Endodermal cell (in vitro differentiated cells): Measurements from ENCODE around the gene RAD51. TPM values are rescaled to one million over a fixed set of nuclear protein-coding genes. Genes with fewer than 3 reads are reported as not detected.
A peak's percentile ranks its signal among the peaks of the same experiment; 100 is the strongest.

ENCODE experiments used
- DNase-seq: peaks from one replicate; pipeline ENCODE4 v3.0.0-alpha.2; 2017
- H3K27ac ChIP-seq: 2 replicates; pipeline ENCODE4 v1.5.1; 2013; ENCODE audit warnings: mild to moderate bottlenecking, low read depth, low read length, moderate library complexity
- H3K27me3 ChIP-seq: 2 replicates; pipeline ENCODE4 v1.6.1; 2013; ENCODE audit warnings: mild to moderate bottlenecking, low read length, moderate library complexity; ENCODE audit not compliant: insufficient read depth, control insufficient read depth, poor library complexity, severe bottlenecking
- H3K36me3 ChIP-seq: 2 replicates; pipeline ENCODE4 v1.7.0; 2013; ENCODE audit warnings: mild to moderate bottlenecking, low read length, moderate library complexity; ENCODE audit not compliant: control insufficient read depth, insufficient read depth
- H3K4me1 ChIP-seq: one replicate; pipeline ENCODE4 v1.7.0; 2013; ENCODE audit warnings: low read length; ENCODE audit not compliant: control insufficient read depth, insufficient read depth
- H3K4me3 ChIP-seq: 2 replicates; pipeline ENCODE4 v1.5.1; 2013; ENCODE audit warnings: mild to moderate bottlenecking, low read length, moderate library complexity
- H3K9ac ChIP-seq: 2 replicates; pipeline ENCODE4 v1.6.1; 2013; ENCODE audit warnings: mild to moderate bottlenecking, low read length, moderate library complexity; ENCODE audit not compliant: poor library complexity, severe bottlenecking; ENCODE audit errors: extremely low read depth
- H3K9me3 ChIP-seq: 2 replicates; pipeline ENCODE4 v1.6.1; 2013; ENCODE audit warnings: mild to moderate bottlenecking, low read length, moderate library complexity; ENCODE audit not compliant: control insufficient read depth
- H3K27ac Mint-ChIP-seq: 2 replicates; pipeline ENCODE4 v1.8.0; 2020; ENCODE audit warnings: mixed read lengths
- H3K27me3 Mint-ChIP-seq: 2 replicates; pipeline ENCODE4 v1.8.0; 2021; ENCODE audit warnings: mild to moderate bottlenecking, mixed read lengths; ENCODE audit not compliant: insufficient read depth
- H3K36me3 Mint-ChIP-seq: 2 replicates; pipeline ENCODE4 v1.8.0; 2020; ENCODE audit warnings: low read depth, mixed read lengths
- H3K4me1 Mint-ChIP-seq: 2 replicates; pipeline ENCODE4 v1.8.0; 2020; ENCODE audit warnings: mixed read lengths
- H3K4me3 Mint-ChIP-seq: 2 replicates; pipeline ENCODE4 v1.8.0; 2020; ENCODE audit warnings: mild to moderate bottlenecking, moderate library complexity, mixed read lengths
- H3K9me3 Mint-ChIP-seq: 2 replicates; pipeline ENCODE4 v1.8.0; 2020; ENCODE audit warnings: mild to moderate bottlenecking, mixed read lengths
- CTCF ChIP-seq: fragments of 200-600 bp; sonication (generic); conservative IDR thresholded peaks from 2 replicates; pipeline ENCODE4 v1.5.0; 2021; ENCODE audit warnings: antibody characterized with exemption, mild to moderate bottlenecking
- WGBS, 2 experiments: methylation state at CpG; one replicate each; pipeline versions ENCODE4 v1.1.5 to v1.1.7; 2013; ENCODE audit warnings: missing lambda C conversion rate in 2 of 2, mixed read lengths in 1 of 2; ENCODE audit not compliant: insufficient coverage in 1 of 2, insufficient read length in 1 of 2; 5-methylcytosine and 5-hydroxymethylcytosine counted together
- total RNA-seq, 2 donors: library from RNA; stranded (reverse); fragmentation: NEBNext Ultra II Directional in 1 of 2; extraction: Animal tissue kit (Norgen Biotek cat#: 25700) in 1 of 2; gene quantifications; 2 replicates in 1 of 2; 3 replicates in 1 of 2; pipeline ENCODE4 v1.2.1, GENCODE V29; 2021

Gene RAD51
- total RNA-seq, 2 donors from 2014 or later, result 34.1 to 50.9 TPM

GRCh38 chr15:40736575-40736974 is 41.6 kb downstream of the RAD51 start:
- peaks cover 64% of the 10 kb centered on the region for H3K36me3 Mint-ChIP-seq
- H3K27ac ChIP-seq, result no peak overlapping the region

GRCh38 chr15:40737048-40737447 is 42.1 kb downstream of the RAD51 start:
- Mint-ChIP-seq H3K27ac (peak overlapping the region; percentile 64), H3K4me1 (peaks cover 14% of the 10 kb centered on the region), H3K9me3 (no peaks in the 10 kb centered on the region), H3K27me3 (no peaks in the 10 kb centered on the region), H3K4me3 (no peak overlapping the region), H3K36me3 (peaks cover 59% of the 10 kb centered on the region)
- Histone ChIP-seq H3K4me3 (no peak overlapping the region), H3K4me1 (no peaks in the 10 kb centered on the region), H3K9me3 (no peaks in the 10 kb centered on the region), H3K27ac (no peak overlapping the region), H3K27me3 (no peaks in the 10 kb centered on the region), H3K9ac (no peak overlapping the region), H3K36me3 (peaks cover 79% of the 10 kb centered on the region)
- no peak for DNase-seq
- 95 to 100% methylated on average over 3 of the region's 3 CpGs for WGBS, 2 experiments
- TF ChIP-seq CTCF, result no peak

More at GRCh38 chr15:40736575-40736974, 41.6 kb downstream of the RAD51 start:
- Histone ChIP-seq H3K36me3 (peaks cover 80% of the 10 kb centered on the region), H3K4me3 (no peak overlapping the region), H3K9me3 (no peaks in the 10 kb centered on the region), H3K27me3 (no peaks in the 10 kb centered on the region), H3K4me1 (no peaks in the 10 kb centered on the region), H3K9ac (no peak overlapping the region)
- 95 to 96% methylated on average over 4 of the region's 4 CpGs for WGBS, 2 experiments
- no peak overlapping the region for H3K27ac Mint-ChIP-seq
- H3K4me3 Mint-ChIP-seq, result no peak overlapping the region
- H3K9me3 Mint-ChIP-seq, result no peaks in the 10 kb centered on the region
- no peak for DNase-seq
- TF ChIP-seq CTCF, result no peak
- H3K4me1 Mint-ChIP-seq, result peaks cover 14% of the 10 kb centered on the region
- H3K27me3 Mint-ChIP-seq, result no peaks in the 10 kb centered on the region

- Histone ChIP-seq H3K4me1 (no peaks in the 10 kb centered on the region), H3K4me3 (no peak overlapping the region), H3K27ac (no peak overlapping the region), H3K9me3 (no peaks in the 10 kb centered on the region), H3K36me3 (peaks cover 83% of the 10 kb centered on the region), H3K9ac (no peak overlapping the region), H3K27me3 (no peaks in the 10 kb centered on the region)
- Mint-ChIP-seq H3K4me3 (no peak overlapping the region), H3K9me3 (no peaks in the 10 kb centered on the region), H3K36me3 (peaks cover 56% of the 10 kb centered on the region), H3K27me3 (no peaks in the 10 kb centered on the region), H3K27ac (peak overlapping the region; percentile 42), H3K4me1 (peaks cover 14% of the 10 kb centered on the region)
- WGBS, 2 experiments, result 47% methylated on average over 2 of the region's 2 CpGs; no CpG with 5 or more reads in 1 of the 2 experiments
- DNase-seq, result peak; percentile 64
- TF ChIP-seq CTCF, result no peak
These were observed 44.1 kb downstream of the RAD51 start for GRCh38 chr15:40739047-40739446.
